K562 (cell line): ENCODE results near the gene CCDC144A. TPM values are rescaled to one million over a fixed set of nuclear protein-coding genes. Genes with fewer than 3 reads are reported as not detected.

Experiments used
- ATAC-seq: fragments of 200-7000 bp; cut with Tn5 transposase; 3 replicates; pipeline ENCODE4 v1.9.1; 2020; ENCODE audit warnings: moderate library complexity
- BruUV-seq: library from RNA; stranded (reverse); fragments of 400-500 nt; replicated peaks from 2 replicates; lab custom pipeline; 2021; lab: Mats Ljungman, UMichigan
- CTCF ChIA-PET: fragments of 300-600 bp; formaldehyde crosslinking; extraction: SDS; loops from one replicate; lab custom pipeline; 2021; ENCODE audit warnings: low intra/inter-chr PET ratio; lab: Yijun Ruan, JAX
- POLR2A ChIA-PET: fragments of 300-600, 350-650 bp; sonication (Branson Sonifier 250); formaldehyde crosslinking; extraction: SDS; loops from one replicate; lab custom pipeline; 2021; ENCODE audit warnings: antibody characterized with exemption, inconsistent platforms; lab: Yijun Ruan, JAX
- DNase-seq, 4 experiments: peaks; one replicate each; pipeline versions ENCODE4 v3.0.0 to v3.0.0-alpha.2; 2011 to 2018; ENCODE audit warnings: low spot score in 3 of 4, mixed read lengths in 3 of 4; ENCODE audit errors: extremely low read depth in 1 of 4
- FAIRE-seq: peaks from 2 replicates; lab custom pipeline; 2011; peaks lifted over from hg19 to GRCh38; lab: Jason Lieb, UNC
- H2AFZ ChIP-seq: 2 replicates; pipeline ENCODE4 v1.6.0; 2011; ENCODE audit warnings: low read depth, low read length, control low read depth, inconsistent platforms
- H3K27ac ChIP-seq: fragments of 200-600 bp; 3 replicates; pipeline ENCODE4 v1.8.0; 2011; ENCODE audit warnings: low read depth, mild to moderate bottlenecking, control low read depth, inconsistent platforms, low read length, moderate library complexity, mixed read lengths; ENCODE audit errors: extremely low read depth
- H3K27me3 ChIP-seq, 2 experiments: fragments of 300-600 bp in 1 of 2; 2 replicates in 1 of 2; 3 replicates in 1 of 2; pipeline versions ENCODE4 v1.6.0 to v1.8.0; 2011; ENCODE audit warnings: inconsistent platforms in 2 of 2, low read length in 2 of 2, mild to moderate bottlenecking in 1 of 2, mixed read lengths in 1 of 2, moderate library complexity in 1 of 2; ENCODE audit not compliant: control insufficient read depth in 2 of 2, insufficient read depth in 2 of 2
- H3K36me3 ChIP-seq: fragments of 300-600 bp; 3 replicates; pipeline ENCODE4 v1.8.0; 2011; ENCODE audit warnings: mild to moderate bottlenecking, low read length, inconsistent platforms; ENCODE audit not compliant: control insufficient read depth, insufficient read depth
- H3K4me1 ChIP-seq, 2 experiments: fragments of 200-600 bp in 1 of 2; replicated peaks in 1 of 2; 2 replicates in 1 of 2; 3 replicates in 1 of 2; pipeline versions ENCODE4 v1.5.1 to v1.8.0; 2011; ENCODE audit warnings: inconsistent platforms in 2 of 2, low read length in 2 of 2, mild to moderate bottlenecking in 1 of 2, mixed read lengths in 1 of 2, moderate library complexity in 1 of 2; ENCODE audit not compliant: control insufficient read depth in 2 of 2, insufficient read depth in 2 of 2
- H3K4me2 ChIP-seq: 2 replicates; pipeline ENCODE4 v1.6.1; 2011; ENCODE audit warnings: low read length, control low read depth, inconsistent platforms, mixed read lengths; ENCODE audit not compliant: insufficient read depth
- H3K4me3 ChIP-seq: fragments of 200-600 bp; sonication (generic), shearing (Covaris generic); 2 replicates; pipeline ENCODE4 v1.5.1; 2016; ENCODE audit warnings: control low read depth, inconsistent platforms
- H3K79me2 ChIP-seq: fragments of 200-600 bp; 3 replicates; pipeline ENCODE4 v1.8.0; 2011; ENCODE audit warnings: low read length, inconsistent platforms; ENCODE audit not compliant: control insufficient read depth, insufficient read depth
- H3K9ac ChIP-seq, 2 experiments: 2 replicates each; pipeline versions ENCODE4 v1.6.0 to v1.6.1; 2011; ENCODE audit warnings: low read depth in 2 of 2, low read length in 2 of 2, control low read depth in 1 of 2, inconsistent platforms in 1 of 2, mild to moderate bottlenecking in 1 of 2, mixed read lengths in 1 of 2; ENCODE audit not compliant: insufficient read depth in 1 of 2
- H3K9me1 ChIP-seq: one replicate; pipeline ENCODE4 v1.6.0; 2011; ENCODE audit warnings: inconsistent platforms, mild to moderate bottlenecking, low read length, moderate library complexity; ENCODE audit not compliant: control insufficient read depth, insufficient read depth
- H3K9me3 ChIP-seq: replicated peaks from 2 replicates; pipeline ENCODE4 v1.5.1; 2011; ENCODE audit warnings: low read depth, low read length, inconsistent platforms; ENCODE audit not compliant: control insufficient read depth, insufficient read depth
- H4K20me1 ChIP-seq: replicated peaks from 2 replicates; pipeline ENCODE4 v1.6.1; 2011; ENCODE audit warnings: low read length, inconsistent platforms, mixed read lengths; ENCODE audit not compliant: control insufficient read depth, insufficient read depth
- ASH1L ChIP-seq: fragments of 450-650 bp; IDR thresholded peaks from 2 replicates; pipeline ENCODE4 v1.6.1; 2018; ENCODE audit warnings: borderline replicate concordance, mild to moderate bottlenecking, low read depth; ENCODE audit not compliant: partially characterized antibody
- BCOR ChIP-seq: fragments of 450-650 bp; IDR thresholded peaks from 2 replicates; pipeline ENCODE4 v1.6.1; 2016
- C11orf30 ChIP-seq: fragments of 450-650 bp; IDR thresholded peaks from 2 replicates; pipeline ENCODE4 v1.6.1; 2016; ENCODE audit warnings: low read depth, mild to moderate bottlenecking
- COPS2 ChIP-seq: fragments of 450-650 bp; conservative IDR thresholded peaks from 2 replicates; pipeline ENCODE4 v1.6.1; 2016; ENCODE audit warnings: mild to moderate bottlenecking, moderate library complexity
- ETV1 ChIP-seq: fragments of 450-650 bp; conservative IDR thresholded peaks from 2 replicates; pipeline ENCODE4 v1.6.1; 2016; ENCODE audit warnings: missing genetic modification characterization, control low read depth, low read depth, missing compliant biosample characterization
- FIP1L1 ChIP-seq: fragments of 200-400 bp; formaldehyde crosslinking; IDR thresholded peaks from 2 replicates; pipeline ENCODE4 v1.6.1; 2018; ENCODE audit warnings: mild to moderate bottlenecking, low read depth, low read length; ENCODE audit not compliant: poor library complexity, severe bottlenecking
- FOXJ3 ChIP-seq: sonication (generic); formaldehyde crosslinking; IDR thresholded peaks from 2 replicates; pipeline ENCODE4 v1.4.0; 2020; ENCODE audit warnings: mild to moderate bottlenecking, missing genetic modification reagents
- GTF2A2 ChIP-seq: IDR thresholded peaks from 2 replicates; pipeline ENCODE4 v1.6.1; 2016; ENCODE audit warnings: mild to moderate bottlenecking, missing genetic modification characterization, missing compliant biosample characterization
- HDAC3 ChIP-seq: fragments of 450-650 bp; IDR thresholded peaks from 2 replicates; pipeline ENCODE4 v1.6.1; 2018; ENCODE audit warnings: borderline replicate concordance, mild to moderate bottlenecking, moderate library complexity; ENCODE audit not compliant: partially characterized antibody
- HLTF ChIP-seq: fragments of 450-650 bp; IDR thresholded peaks from 2 replicates; pipeline ENCODE4 v1.6.1; 2016
- MAFF ChIP-seq: IDR thresholded peaks from 2 replicates; pipeline ENCODE4 v1.6.1; 2012; ENCODE audit warnings: low read length, improper control_type of control experiment
- MAFG ChIP-seq: fragments of 450-650 bp; conservative IDR thresholded peaks from 2 replicates; pipeline ENCODE4 v1.6.1; 2016; ENCODE audit warnings: missing genetic modification characterization, missing compliant biosample characterization
- MAFK ChIP-seq: IDR thresholded peaks from 2 replicates; pipeline ENCODE4 v1.6.1; 2011; ENCODE audit warnings: low read length, improper control_type of control experiment
- NR1H2 ChIP-seq: sonication (generic); formaldehyde crosslinking; IDR thresholded peaks from 2 replicates; pipeline ENCODE4 v1.4.0; 2020; ENCODE audit warnings: mild to moderate bottlenecking, missing genetic modification reagents
- SAP30 ChIP-seq: fragments of 200-600 bp; sonication (generic); IDR thresholded peaks from 2 replicates; pipeline ENCODE4 v1.6.1; 2012; ENCODE audit warnings: borderline replicate concordance, low read depth, mild to moderate bottlenecking, moderate library complexity, low read length, control low read depth, inconsistent platforms; ENCODE audit not compliant: insufficient read depth, poor library complexity, severe bottlenecking
- SIN3B ChIP-seq: fragments of 450-650 bp; IDR thresholded peaks from 2 replicates; pipeline ENCODE4 v1.6.1; 2017; ENCODE audit warnings: low read depth, mild to moderate bottlenecking, moderate library complexity
- SPI1 ChIP-seq: IDR thresholded peaks from 2 replicates; pipeline ENCODE4 v1.6.1; 2011; ENCODE audit warnings: low read depth, low read length, control low read depth, borderline replicate concordance
- TBL1XR1 ChIP-seq, 2 experiments: IDR thresholded peaks; 2 replicates each; pipeline ENCODE4 v1.6.1; 2012; ENCODE audit warnings: improper control_type of control experiment in 2 of 2, low read length in 2 of 2, mild to moderate bottlenecking in 1 of 2
- ZNF232 ChIP-seq: sonication (generic); formaldehyde crosslinking; IDR thresholded peaks from 2 replicates; pipeline ENCODE4 v1.8.0; 2022; ENCODE audit warnings: mild to moderate bottlenecking, missing genetic modification reagents
- ZNF316 ChIP-seq: fragments of 450-650 bp; IDR thresholded peaks from 2 replicates; pipeline ENCODE4 v1.6.1; 2016
- ZNF766 ChIP-seq: fragments of 200-800 bp; sonication (Bioruptor generic); conservative IDR thresholded peaks from 2 replicates; pipeline ENCODE4 v1.6.1; 2016; ENCODE audit warnings: missing genetic modification characterization, missing compliant biosample characterization
- WGBS: fragments of 100-300 bp; shearing (Covaris generic); methylation state at CpG from one replicate; pipeline ENCODE4 v1.1.6; 2016; ENCODE audit warnings: low coverage, mixed read lengths; ENCODE audit not compliant: insufficient coverage; ENCODE audit errors: missing lambda C conversion rate; 5-methylcytosine and 5-hydroxymethylcytosine counted together
- in situ Hi-C: fragments of 300-500 bp; cut with MboI; formaldehyde crosslinking; loops from 4 replicates; pipeline ENCODE4 v1.15.0; 2018; ENCODE audit warnings: inconsistent platforms, mixed read lengths
- intact Hi-C: fragments of 100-400 bp; cut with micrococcal nuclease; formaldehyde crosslinking; loops from 2 replicates; pipeline ENCODE4 v1.14.2; 2022
- polyA plus RNA-seq, 8 experiments: library from polyadenylated mRNA; depleted of rRNA in 4 of 8; stranded (reverse) in 5 of 8; unstranded in 3 of 8; fragments of >200 nt; fragmentation: Nextera tagmentation in 2 of 8; fragmentation: Illumina TruSeq in 1 of 8; extraction: Ambion mirVana in 2 of 8; extraction: Trizol in 1 of 8; gene quantifications; 2 replicates each; pipeline versions ENCODE4 v1.2.1 to v1.2.3, GENCODE V29; 2011 to 2014; ENCODE audit warnings: inconsistent platforms in 1 of 8, missing spikeins in 1 of 8
- total RNA-seq, 7 experiments: library from RNA; depleted of rRNA in 6 of 7; stranded (reverse); fragments of >200 nt in 6 of 7; fragmentation: Illumina TruSeq in 2 of 7; extraction: Trizol in 2 of 7; gene quantifications; 2 replicates each; pipeline versions ENCODE4 v1.2.1 to v1.2.3, GENCODE V29; 2011 to 2021; ENCODE audit warnings: low replicate concordance in 1 of 7
- TF ChIP-seq, protein P1 (sequence below): fragments of 250-450 bp; sonication (Bioruptor Pico); IDR thresholded peaks from 2 replicates; pipeline ENCODE4 v1.8.0; 2021; ENCODE audit warnings: borderline replicate concordance, mild to moderate bottlenecking, moderate library complexity; ENCODE audit not compliant: poor library complexity, severe bottlenecking
- TF ChIP-seq, protein P2 (sequence below): fragments of 450-650 bp; formaldehyde crosslinking; IDR thresholded peaks from 2 replicates; pipeline ENCODE4 v1.4.0; 2020; ENCODE audit warnings: mild to moderate bottlenecking, moderate library complexity
- TF ChIP-seq, protein P3 (sequence below), 2 experiments: fragments of 450-650 bp in 1 of 2; sonication (generic) in 1 of 2; formaldehyde crosslinking; conservative IDR thresholded peaks; 2 replicates each; pipeline versions ENCODE4 v1.4.0 to v1.8.1; 2020 to 2022; ENCODE audit warnings: mild to moderate bottlenecking in 1 of 2, missing genetic modification reagents in 1 of 2

Gene CCDC144A
- total and polyA plus RNA-seq, 9 of the 15 experiments (the other 6 are each of a cell fraction or from before 2014, with no cell fraction given), result 0.03 to 0.76 (median 0.36) TPM

DNA sequence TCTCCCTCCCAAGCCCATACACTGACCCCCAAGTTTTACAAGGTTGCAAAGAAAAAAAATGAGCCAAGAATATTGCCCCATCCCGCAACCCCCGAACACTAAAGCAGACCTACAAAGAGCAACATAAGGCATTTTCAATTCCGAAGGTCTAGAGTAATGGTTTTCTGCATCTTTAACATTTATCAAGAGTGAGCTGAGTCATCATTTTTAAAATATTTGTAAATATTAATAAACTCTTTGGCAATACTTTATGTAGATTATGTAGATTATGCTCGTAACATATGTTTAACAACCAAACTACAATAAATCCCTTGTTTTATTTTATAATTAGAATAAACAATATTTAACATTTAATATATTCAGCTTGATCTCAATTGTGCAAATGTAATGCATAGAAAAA, 37.8 kb upstream of the CCDC144A start:
- WGBS, result 96% methylated on average over 4 of the region's 4 CpGs
- no TSS peak for BruUV-seq
- FAIRE-seq, result no peak
- no peaks in the 10 kb centered on the region for H3K9me3 ChIP-seq
- H3K4me2 ChIP-seq, result no peak overlapping the region
- peak overlapping the region; percentile 73; the same call in 1 of the 2 replicates for H2AFZ ChIP-seq
- in situ Hi-C loops, result no loop called here
- H3K9me1 ChIP-seq, result no peaks in the 10 kb centered on the region
- no peaks in the 10 kb centered on the region for H3K27me3 ChIP-seq
- no peak overlapping the region for H3K4me3 ChIP-seq
- H4K20me1 ChIP-seq, result no peaks in the 10 kb centered on the region
- no peak for ATAC-seq
- intact Hi-C loops, result no loop called here
- H3K9ac ChIP-seq, result no peak overlapping the region
- no peak overlapping the region for H3K27ac ChIP-seq
- H3K4me1 ChIP-seq, result peaks cover 3 to 5% of the 10 kb centered on the region in 2 experiments; a peak in 2 of 5 replicates
- H3K36me3 ChIP-seq, result no peaks in the 10 kb centered on the region
- peaks cover 4% of the 10 kb centered on the region; the same call in 1 of the 3 replicates for H3K79me2 ChIP-seq
- ChIA-PET POLR2A (interaction anchor here (1.0 kb wide), 1 partner anchor 13 kb away, joined by 3 read pairs; no protein-coding TSS in a partner anchor), CTCF (no interaction called here)
- DNase-seq, result no peak
- TF ChIP-seq, protein P1, sequence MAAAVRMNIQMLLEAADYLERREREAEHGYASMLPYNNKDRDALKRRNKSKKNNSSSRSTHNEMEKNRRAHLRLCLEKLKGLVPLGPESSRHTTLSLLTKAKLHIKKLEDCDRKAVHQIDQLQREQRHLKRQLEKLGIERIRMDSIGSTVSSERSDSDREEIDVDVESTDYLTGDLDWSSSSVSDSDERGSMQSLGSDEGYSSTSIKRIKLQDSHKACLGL (CRISPR knock-in tag), result no peak
- TF ChIP-seq SAP30 (no peak), MAFF (peak; percentile 77), FOXJ3 (no peak), TBL1XR1 (IDR thresholded peaks at IDR 0.05; ENCODE audit: low read length in 2 of 2) (no peak), ASH1L (no peak), FIP1L1 (no peak), ETV1 (no peak), C11orf30 (peak; percentile 89), ZNF316 (peak; percentile 95), SIN3B (no peak), ZNF232 (CRISPR knock-in tag) (no peak), NR1H2 (no peak), BCOR (no peak), MAFK (peak; percentile 81), MAFG (peak; percentile 80), ZNF766 (CRISPR knock-in tag) (no peak), GTF2A2 (no peak), SPI1 (no peak), HDAC3 (no peak), COPS2 (no peak), HLTF (no peak)
- TF ChIP-seq, protein P2, sequence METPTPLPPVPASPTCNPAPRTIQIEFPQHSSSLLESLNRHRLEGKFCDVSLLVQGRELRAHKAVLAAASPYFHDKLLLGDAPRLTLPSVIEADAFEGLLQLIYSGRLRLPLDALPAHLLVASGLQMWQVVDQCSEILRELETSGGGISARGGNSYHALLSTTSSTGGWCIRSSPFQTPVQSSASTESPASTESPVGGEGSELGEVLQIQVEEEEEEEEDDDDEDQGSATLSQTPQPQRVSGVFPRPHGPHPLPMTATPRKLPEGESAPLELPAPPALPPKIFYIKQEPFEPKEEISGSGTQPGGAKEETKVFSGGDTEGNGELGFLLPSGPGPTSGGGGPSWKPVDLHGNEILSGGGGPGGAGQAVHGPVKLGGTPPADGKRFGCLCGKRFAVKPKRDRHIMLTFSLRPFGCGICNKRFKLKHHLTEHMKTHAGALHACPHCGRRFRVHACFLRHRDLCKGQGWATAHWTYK (CRISPR knock-in tag), result no peak
- TF ChIP-seq, protein P3, sequence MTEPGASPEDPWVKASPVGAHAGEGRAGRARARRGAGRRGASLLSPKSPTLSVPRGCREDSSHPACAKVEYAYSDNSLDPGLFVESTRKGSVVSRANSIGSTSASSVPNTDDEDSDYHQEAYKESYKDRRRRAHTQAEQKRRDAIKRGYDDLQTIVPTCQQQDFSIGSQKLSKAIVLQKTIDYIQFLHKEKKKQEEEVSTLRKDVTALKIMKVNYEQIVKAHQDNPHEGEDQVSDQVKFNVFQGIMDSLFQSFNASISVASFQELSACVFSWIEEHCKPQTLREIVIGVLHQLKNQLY (CRISPR knock-in tag; conservative IDR thresholded peaks at IDR 0.05), result no peak
